ENCODE data around the gene B4GALNT3. TPM values are rescaled to one million over a fixed set of nuclear protein-coding genes. Genes with fewer than 3 reads are reported as not detected.

Gene B4GALNT3
- total RNA-seq, 1 donor from 2014 or later, result 7.0 TPM

DNA sequence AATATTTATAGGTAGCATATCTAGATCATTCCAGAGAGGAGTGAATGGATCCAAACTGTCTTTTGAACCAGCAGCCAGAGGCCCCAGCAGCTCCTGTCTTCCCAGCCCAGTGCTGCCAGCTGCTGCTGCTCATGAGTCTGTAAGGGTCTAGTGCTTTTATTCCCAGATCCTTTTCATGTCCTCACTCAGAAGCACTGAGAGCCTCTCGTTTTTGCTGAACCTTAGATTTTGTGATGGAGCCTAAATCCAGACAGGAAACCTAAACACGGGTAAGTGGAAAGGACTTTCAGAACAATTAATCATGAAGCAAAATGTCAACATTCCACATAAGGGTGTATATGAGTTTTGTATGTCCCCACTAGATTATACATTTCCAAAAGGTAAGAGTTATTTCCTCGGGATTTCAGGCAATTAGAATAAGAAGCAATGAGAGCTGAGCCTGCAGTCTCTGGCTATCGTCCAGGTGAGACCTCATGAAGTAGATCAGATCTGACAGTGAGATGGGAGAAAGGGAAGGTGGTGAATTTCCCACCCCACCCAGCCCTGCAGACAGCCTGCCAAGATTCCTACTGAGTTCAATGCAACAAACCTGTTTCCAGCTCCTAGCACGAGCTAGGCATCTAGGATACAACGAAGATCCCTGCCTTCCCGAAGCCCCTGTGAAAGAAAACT, 119.1 kb downstream of the B4GALNT3 start:
- DNase-seq (ENCODE audit: low spot score in 2 of 2, unreplicated experiment in 2 of 2), result no peak
- H3K4me3 Mint-ChIP-seq, result no peak overlapping the region
- TF ChIP-seq, protein P1, sequence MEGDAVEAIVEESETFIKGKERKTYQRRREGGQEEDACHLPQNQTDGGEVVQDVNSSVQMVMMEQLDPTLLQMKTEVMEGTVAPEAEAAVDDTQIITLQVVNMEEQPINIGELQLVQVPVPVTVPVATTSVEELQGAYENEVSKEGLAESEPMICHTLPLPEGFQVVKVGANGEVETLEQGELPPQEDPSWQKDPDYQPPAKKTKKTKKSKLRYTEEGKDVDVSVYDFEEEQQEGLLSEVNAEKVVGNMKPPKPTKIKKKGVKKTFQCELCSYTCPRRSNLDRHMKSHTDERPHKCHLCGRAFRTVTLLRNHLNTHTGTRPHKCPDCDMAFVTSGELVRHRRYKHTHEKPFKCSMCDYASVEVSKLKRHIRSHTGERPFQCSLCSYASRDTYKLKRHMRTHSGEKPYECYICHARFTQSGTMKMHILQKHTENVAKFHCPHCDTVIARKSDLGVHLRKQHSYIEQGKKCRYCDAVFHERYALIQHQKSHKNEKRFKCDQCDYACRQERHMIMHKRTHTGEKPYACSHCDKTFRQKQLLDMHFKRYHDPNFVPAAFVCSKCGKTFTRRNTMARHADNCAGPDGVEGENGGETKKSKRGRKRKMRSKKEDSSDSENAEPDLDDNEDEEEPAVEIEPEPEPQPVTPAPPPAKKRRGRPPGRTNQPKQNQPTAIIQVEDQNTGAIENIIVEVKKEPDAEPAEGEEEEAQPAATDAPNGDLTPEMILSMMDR (IDR thresholded peaks at IDR 0.05; ENCODE audit: unreplicated experiment), result no peak

DNA sequence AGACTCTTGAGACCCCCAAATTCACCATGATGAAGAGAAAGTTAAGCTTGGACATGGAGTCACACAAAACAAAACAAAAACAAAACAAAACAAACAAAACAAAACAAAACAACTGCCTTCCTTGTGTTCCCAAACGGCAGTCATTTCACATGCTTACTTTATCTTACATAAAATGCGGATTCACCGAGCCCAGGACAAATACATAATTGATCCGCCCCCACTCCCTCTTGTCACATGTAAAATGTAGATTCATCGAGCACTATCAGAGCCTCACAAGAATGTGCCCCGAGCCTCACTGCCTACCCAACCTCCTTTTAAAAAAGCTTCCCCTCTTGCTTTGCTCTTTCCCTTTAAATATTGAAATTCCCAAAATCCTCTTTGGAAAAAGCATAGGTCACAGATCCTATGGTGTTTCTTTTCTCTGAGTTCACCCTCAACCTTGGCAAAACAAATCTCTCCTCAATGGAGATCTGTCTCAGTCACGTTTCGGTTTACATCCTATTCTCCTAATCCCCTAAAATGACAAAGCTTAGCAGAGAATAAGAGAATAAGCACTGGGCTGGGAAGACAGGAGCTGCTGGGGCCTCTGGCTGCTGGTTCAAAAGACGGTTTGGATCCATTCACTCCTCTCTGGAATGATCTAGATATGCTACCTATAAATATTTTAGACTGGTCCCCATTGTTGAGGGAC, 119.8 kb downstream of the B4GALNT3 start:
- Mint-ChIP-seq H3K4me3 (no peak overlapping the region), H3K9me3 (no peaks in the 10 kb centered on the region), H3K4me1 (peaks cover 22% of the 10 kb centered on the region), H3K36me3 (no peaks in the 10 kb centered on the region), H3K27ac (peak overlapping the region; percentile 91), H3K27me3 (ENCODE audit: low read depth) (no peaks in the 10 kb centered on the region)
- DNase-seq (ENCODE audit: low spot score in 2 of 2, unreplicated experiment in 2 of 2), result no peak
- TF ChIP-seq, protein P1 (IDR thresholded peaks at IDR 0.05; ENCODE audit: unreplicated experiment), result no peak

More for the DNA sequence above, 119.1 kb downstream of the B4GALNT3 start:
- no peaks in the 10 kb centered on the region for H3K36me3 Mint-ChIP-seq
- H3K4me1 Mint-ChIP-seq, result peaks cover 22% of the 10 kb centered on the region
- H3K9me3 Mint-ChIP-seq, result no peaks in the 10 kb centered on the region
- H3K27me3 Mint-ChIP-seq (ENCODE audit: low read depth), result no peaks in the 10 kb centered on the region
- H3K27ac Mint-ChIP-seq, result peak overlapping the region; percentile 91

DNA sequence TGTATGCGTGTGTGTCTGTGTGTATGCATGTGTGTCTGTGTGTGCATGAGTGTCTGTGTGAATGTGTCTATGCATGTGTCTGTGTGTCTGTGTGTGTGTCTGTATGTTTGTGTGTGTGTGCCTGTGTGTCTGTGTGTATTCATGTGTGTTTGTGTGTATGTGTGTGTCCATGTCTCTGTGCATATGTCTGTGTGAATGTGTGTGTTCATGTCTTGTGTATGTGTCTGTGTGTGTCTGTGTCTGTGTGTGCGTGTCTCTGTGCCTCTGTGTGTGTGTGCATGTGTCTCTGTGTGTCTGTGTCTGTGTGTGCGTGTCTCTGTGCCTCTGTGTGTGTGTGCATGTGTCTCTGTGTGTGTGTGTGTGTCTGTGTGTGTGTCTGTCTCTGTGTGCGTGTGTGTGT, 121.1 kb downstream of the B4GALNT3 start:
- no peaks in the 10 kb centered on the region for H3K9me3 Mint-ChIP-seq
- TF ChIP-seq, protein P1 (IDR thresholded peaks at IDR 0.05; ENCODE audit: unreplicated experiment), result no peak
- DNase-seq (ENCODE audit: low spot score in 2 of 2, unreplicated experiment in 2 of 2), result no peak
- no peaks in the 10 kb centered on the region for H3K27me3 Mint-ChIP-seq (ENCODE audit: low read depth)
- H3K27ac Mint-ChIP-seq, result no peak overlapping the region
- no peak overlapping the region for H3K4me3 Mint-ChIP-seq
- no peaks in the 10 kb centered on the region for H3K36me3 Mint-ChIP-seq
- peaks cover 22% of the 10 kb centered on the region for H3K4me1 Mint-ChIP-seq

DNA sequence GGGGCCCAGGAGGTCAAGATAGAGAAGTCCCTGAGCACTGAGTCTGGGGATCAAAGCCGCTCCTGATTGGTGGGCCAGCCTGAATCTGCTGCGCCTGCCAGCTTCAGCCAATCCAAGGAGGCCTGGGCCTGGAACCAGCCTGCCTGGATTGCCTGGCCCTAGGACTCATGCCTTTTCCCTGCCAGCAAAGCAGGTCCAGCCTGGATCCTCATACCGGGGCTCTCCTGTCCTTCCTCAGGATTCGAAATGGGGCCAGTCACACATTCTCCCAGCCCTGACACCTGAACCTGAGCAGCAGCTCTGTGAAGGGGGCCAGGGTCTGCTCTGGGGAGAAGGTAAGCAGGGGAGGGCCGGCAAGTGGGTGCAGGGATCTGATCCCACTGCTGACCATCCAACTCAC, 121.6 kb downstream of the B4GALNT3 start:
- Mint-ChIP-seq H3K4me1 (peaks cover 18% of the 10 kb centered on the region), H3K27me3 (ENCODE audit: low read depth) (no peaks in the 10 kb centered on the region), H3K9me3 (no peaks in the 10 kb centered on the region)

DNA sequence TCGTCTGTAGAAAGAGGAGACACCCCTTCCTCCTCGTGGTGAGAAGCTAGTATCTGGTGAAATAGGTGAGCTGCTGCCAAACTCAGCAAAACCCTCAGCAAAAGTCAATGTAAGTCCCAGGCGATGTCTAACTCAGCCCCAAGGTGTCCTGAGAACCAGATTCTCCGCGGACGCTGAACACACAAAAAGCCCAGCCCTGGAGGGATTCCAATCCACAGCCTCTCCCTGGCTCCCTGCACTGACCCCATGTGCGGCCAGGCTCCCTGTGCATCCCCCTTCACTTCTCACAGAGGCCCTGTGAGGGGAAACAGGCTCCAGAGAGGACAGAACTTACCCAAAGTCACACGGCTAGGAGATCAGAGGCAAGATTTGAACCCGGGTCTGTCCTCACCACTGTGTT, 122.0 kb downstream of the B4GALNT3 start:
- DNase-seq (ENCODE audit: low spot score in 2 of 2, unreplicated experiment in 2 of 2), result no peak
- no peaks in the 10 kb centered on the region for H3K9me3 Mint-ChIP-seq
- no peak overlapping the region for H3K4me3 Mint-ChIP-seq
- TF ChIP-seq, protein P1 (IDR thresholded peaks at IDR 0.05; ENCODE audit: unreplicated experiment), result no peak
- H3K27me3 Mint-ChIP-seq (ENCODE audit: low read depth), result no peaks in the 10 kb centered on the region
- no peak overlapping the region for H3K27ac Mint-ChIP-seq
- H3K4me1 Mint-ChIP-seq, result peaks cover 16% of the 10 kb centered on the region
- no peaks in the 10 kb centered on the region for H3K36me3 Mint-ChIP-seq

More for the DNA sequence above, 121.6 kb downstream of the B4GALNT3 start:
- no peak for DNase-seq (ENCODE audit: low spot score in 2 of 2, unreplicated experiment in 2 of 2)
- Mint-ChIP-seq H3K36me3 (no peaks in the 10 kb centered on the region), H3K4me3 (no peak overlapping the region), H3K27ac (no peak overlapping the region)
- TF ChIP-seq, protein P1 (IDR thresholded peaks at IDR 0.05; ENCODE audit: unreplicated experiment), result no peak
